ENCODE data around the gene ZNHIT6.
"Not testable (repeated sequence)": the region's sequence is repeated elsewhere in the genome, so short reads cannot be mapped to it uniquely, and the experiment has no call there.

ZNHIT6 gene

GRCh38 chr1:85665932-85666331 is 42.3 kb downstream of the ZNHIT6 start:
- no peak for DNase-seq

- no peak for DNase-seq
Observed at GRCh38 chr1:85663382-85663781, 44.9 kb downstream of the ZNHIT6 start.

- DNase-seq = no peak
Observed at GRCh38 chr1:85661767-85662166, 46.5 kb downstream of the ZNHIT6 start.

- DNase-seq = no peak
Observed at GRCh38 chr1:85660541-85660940, 47.7 kb downstream of the ZNHIT6 start.

- DNase-seq = no peak
Observed at GRCh38 chr1:85659174-85659573, 49.1 kb downstream of the ZNHIT6 start.

GRCh38 chr1:85656948-85657347 is 51.3 kb downstream of the ZNHIT6 start:
- DNase-seq = no peak

GRCh38 chr1:85656256-85656655 is 52.0 kb downstream of the ZNHIT6 start:
- no peak for DNase-seq

- DNase-seq = no peak
Observed at GRCh38 chr1:85655315-85655714, 52.9 kb downstream of the ZNHIT6 start.

GRCh38 chr1:85654066-85654782 is 54.0 kb downstream of the ZNHIT6 start:
- no peak for DNase-seq

GRCh38 chr1:85652327-85652726 is 55.9 kb downstream of the ZNHIT6 start:
- DNase-seq = no peak

GRCh38 chr1:85650645-85651044 is 57.6 kb downstream of the ZNHIT6 start:
- DNase-seq = no peak

- no peak for DNase-seq
Observed at GRCh38 chr1:85649591-85649990, 58.6 kb downstream of the ZNHIT6 start.

GRCh38 chr1:85641598-85642556 is 66.4 kb downstream of the ZNHIT6 start:
- peak; percentile 1 for DNase-seq

GRCh38 chr1:85639920-85640319 is 68.3 kb downstream of the ZNHIT6 start:
- DNase-seq = not testable (repeated sequence)

GRCh38 chr1:85638412-85638811 is 69.8 kb downstream of the ZNHIT6 start:
- DNase-seq = no peak

- no peak for DNase-seq
Observed at GRCh38 chr1:85630493-85630892, 77.7 kb downstream of the ZNHIT6 start.

- no peak for DNase-seq
Observed at GRCh38 chr1:85629532-85629920, 78.7 kb downstream of the ZNHIT6 start.

- DNase-seq = no peak
Observed at GRCh38 chr1:85628791-85629531, 79.3 kb downstream of the ZNHIT6 start.

GRCh38 chr1:85626818-85627217 is 81.4 kb downstream of the ZNHIT6 start:
- DNase-seq = no peak

GRCh38 chr1:85624361-85624760 is 83.9 kb downstream of the ZNHIT6 start:
- no peak for DNase-seq

GRCh38 chr1:85623061-85623471 is 85.2 kb downstream of the ZNHIT6 start:
- DNase-seq = no peak

GRCh38 chr1:85621430-85621829 is 86.8 kb downstream of the ZNHIT6 start:
- DNase-seq = no peak

GRCh38 chr1:85617633-85618100 is 90.6 kb downstream of the ZNHIT6 start:
- DNase-seq = no peak

Data from NCI-H1436 (cell line).